AG04450 (cell line): ENCODE results near the gene DNAI1. TPM values are rescaled to one million over a fixed set of nuclear protein-coding genes. Genes with fewer than 3 reads are reported as not detected.

Experiments
- CTCF ChIA-PET: fragments of 300-600, 350-600 bp; formaldehyde crosslinking; extraction: SDS; loops from one replicate; lab custom pipeline; 2022; ENCODE audit warnings: antibody characterized with exemption, inconsistent platforms; lab: Charles Lee
- POLR2A ChIA-PET: fragments of 350-600 bp; formaldehyde crosslinking; extraction: SDS; loops from one replicate; lab custom pipeline; 2021; ENCODE audit warnings: antibody characterized with exemption, inconsistent platforms; lab: Yijun Ruan, JAX
- DNase-seq: peaks from one replicate; pipeline ENCODE4 v3.0.0-alpha.2; 2011; ENCODE audit warnings: low read depth, low spot score
- H3K27ac ChIP-seq: one replicate; pipeline ENCODE4 v1.5.1; 2012; ENCODE audit warnings: low read depth, low read length, control low read depth
- H3K27me3 ChIP-seq: one replicate; pipeline ENCODE4 v1.6.0; 2012; ENCODE audit warnings: low read length; ENCODE audit not compliant: control insufficient read depth, insufficient read depth
- H3K4me3 ChIP-seq: 2 replicates; pipeline ENCODE4 v1.5.1; 2011; ENCODE audit warnings: mild to moderate bottlenecking, low read depth, low read length, control low read depth
- H3K9me3 ChIP-seq: 2 replicates; pipeline ENCODE4 v1.5.1; 2012; ENCODE audit warnings: low read length; ENCODE audit not compliant: control insufficient read depth, insufficient read depth
- polyA plus RNA-seq: library from polyadenylated mRNA; depleted of rRNA; stranded (reverse); fragments of >200 nt; gene quantifications from 2 replicates; pipeline ENCODE4 v1.2.3, GENCODE V29; 2011
- TF ChIP-seq, protein P1 (sequence below): IDR thresholded peaks from 2 replicates; pipeline ENCODE4 v1.5.1; 2011; ENCODE audit warnings: low read depth, low read length, control low read depth, inconsistent platforms

Gene DNAI1
- polyA plus RNA-seq, 1 experiment: not detected

DNA sequence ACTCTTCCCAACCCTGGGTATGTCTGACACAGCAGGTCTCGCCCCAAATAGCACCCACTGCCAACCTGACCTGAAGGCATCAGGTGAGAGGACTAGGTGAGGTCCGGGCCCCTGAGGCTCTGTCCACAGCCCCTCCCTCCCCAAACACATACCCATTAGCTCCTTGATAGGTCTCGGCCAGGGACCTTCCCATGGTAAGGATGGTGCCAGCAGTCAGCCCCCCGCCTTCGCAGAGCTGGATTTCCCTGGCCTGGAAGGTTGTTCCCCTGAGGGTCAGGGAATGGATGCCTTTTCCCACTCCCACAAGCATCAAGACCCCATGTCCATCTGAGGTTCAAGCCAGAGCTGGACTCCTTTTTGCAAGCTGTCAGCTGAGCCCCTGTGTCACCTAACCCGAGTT is 61.5 kb downstream of the DNAI1 start:
- no peak for DNase-seq
- CTCF ChIA-PET: interaction anchor here (1.2 to 1.9 kb wide), 2 partner anchors 20 to 116 kb away, joined by 3 to 8 read pairs; no protein-coding TSS in a partner anchor
- Histone ChIP-seq H3K27ac (no peak overlapping the region), H3K4me3 (no peak overlapping the region), H3K27me3 (peaks cover 32% of the 10 kb centered on the region), H3K9me3 (no peaks in the 10 kb centered on the region)
- TF ChIP-seq, protein P1, sequence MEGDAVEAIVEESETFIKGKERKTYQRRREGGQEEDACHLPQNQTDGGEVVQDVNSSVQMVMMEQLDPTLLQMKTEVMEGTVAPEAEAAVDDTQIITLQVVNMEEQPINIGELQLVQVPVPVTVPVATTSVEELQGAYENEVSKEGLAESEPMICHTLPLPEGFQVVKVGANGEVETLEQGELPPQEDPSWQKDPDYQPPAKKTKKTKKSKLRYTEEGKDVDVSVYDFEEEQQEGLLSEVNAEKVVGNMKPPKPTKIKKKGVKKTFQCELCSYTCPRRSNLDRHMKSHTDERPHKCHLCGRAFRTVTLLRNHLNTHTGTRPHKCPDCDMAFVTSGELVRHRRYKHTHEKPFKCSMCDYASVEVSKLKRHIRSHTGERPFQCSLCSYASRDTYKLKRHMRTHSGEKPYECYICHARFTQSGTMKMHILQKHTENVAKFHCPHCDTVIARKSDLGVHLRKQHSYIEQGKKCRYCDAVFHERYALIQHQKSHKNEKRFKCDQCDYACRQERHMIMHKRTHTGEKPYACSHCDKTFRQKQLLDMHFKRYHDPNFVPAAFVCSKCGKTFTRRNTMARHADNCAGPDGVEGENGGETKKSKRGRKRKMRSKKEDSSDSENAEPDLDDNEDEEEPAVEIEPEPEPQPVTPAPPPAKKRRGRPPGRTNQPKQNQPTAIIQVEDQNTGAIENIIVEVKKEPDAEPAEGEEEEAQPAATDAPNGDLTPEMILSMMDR: no peak
- POLR2A ChIA-PET: no interaction called here

DNA sequence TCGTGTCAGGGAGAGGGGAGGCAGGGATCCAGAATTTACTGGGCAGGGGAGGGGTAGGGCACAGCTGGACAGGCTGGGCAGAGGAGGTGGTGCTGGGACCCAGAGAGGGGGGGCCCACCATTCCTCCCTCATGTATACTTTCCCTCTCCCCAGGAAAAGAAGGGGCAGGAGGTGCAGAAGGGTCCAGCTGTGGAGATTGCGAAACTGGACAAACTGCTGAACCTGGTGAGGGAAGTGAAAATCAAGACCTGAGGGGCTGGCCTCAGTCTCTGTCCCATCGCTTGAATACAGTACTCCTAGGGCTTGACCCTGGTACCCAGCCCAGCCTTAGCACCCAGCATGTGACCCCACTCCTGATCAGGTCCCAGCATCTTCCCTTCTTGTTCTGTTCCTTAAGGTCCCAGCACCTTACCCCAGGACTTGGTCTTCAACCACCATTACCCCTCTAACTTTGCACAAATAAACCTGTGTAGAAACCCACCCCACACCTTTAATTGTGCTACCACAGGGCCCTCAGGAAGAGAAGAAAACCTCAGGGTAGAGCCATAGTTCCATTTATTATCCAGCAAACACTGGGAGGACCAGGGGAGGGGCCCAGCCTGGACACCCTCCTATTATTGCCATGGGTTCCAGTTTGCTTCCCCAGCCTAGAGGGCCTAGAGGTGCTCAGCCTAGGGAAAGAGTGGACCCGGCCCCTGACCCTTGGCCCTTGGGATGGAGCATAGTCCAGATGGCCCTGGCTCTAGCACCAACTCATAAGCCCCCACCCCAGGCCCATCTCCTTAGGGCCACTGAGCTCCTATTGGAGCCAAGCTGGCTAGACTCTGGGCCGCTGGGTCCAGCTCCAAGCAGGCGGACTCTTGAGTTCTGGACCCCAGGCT is 62.1 kb downstream of the DNAI1 start:
- POLR2A ChIA-PET: no interaction called here
- H3K27me3 ChIP-seq: peaks cover 32% of the 10 kb centered on the region
- DNase-seq: no peak

DNA sequence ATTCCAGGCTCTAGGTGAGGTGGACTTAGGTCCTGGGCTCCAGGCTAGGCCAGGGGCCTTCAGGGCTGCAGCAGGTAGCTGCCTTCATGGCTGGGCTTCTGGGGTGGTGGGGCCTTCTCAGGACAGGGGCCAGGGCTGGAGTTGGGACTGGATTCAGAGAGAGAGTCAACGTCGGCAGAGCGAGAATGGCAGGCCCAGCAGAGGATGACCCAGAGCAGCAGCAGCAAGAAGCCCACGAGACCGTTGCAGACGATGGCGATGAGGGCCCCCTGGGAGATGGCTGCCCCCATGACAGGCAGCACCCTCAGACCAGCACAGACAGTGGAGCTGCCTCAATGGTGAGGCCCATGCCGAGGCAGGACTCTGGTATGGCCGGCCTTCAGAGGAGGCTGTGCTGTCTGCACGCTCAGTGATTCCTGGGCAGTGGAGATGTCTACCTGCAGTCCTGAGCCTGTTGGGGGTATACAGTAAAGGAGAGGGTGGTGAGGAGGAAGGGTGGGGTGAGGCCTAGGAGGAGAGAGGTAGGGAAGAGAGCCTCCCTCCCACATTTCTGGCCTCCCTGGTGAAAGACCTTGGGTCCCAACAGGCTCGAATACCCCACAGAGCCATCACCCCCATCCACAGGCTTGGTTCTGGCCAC is 62.9 kb downstream of the DNAI1 start:
- Histone ChIP-seq H3K4me3 (no peak overlapping the region), H3K27me3 (peaks cover 32% of the 10 kb centered on the region), H3K9me3 (no peaks in the 10 kb centered on the region), H3K27ac (no peak overlapping the region)
- POLR2A ChIA-PET: no interaction called here
- DNase-seq: no peak
- CTCF ChIA-PET: no interaction called here
- TF ChIP-seq, protein P1: no peak

More for the DNA sequence above, 62.1 kb downstream of the DNAI1 start:
- CTCF ChIA-PET: interaction anchor here (1.9 kb wide), 1 partner anchor 20 kb away, joined by 8 read pairs; no protein-coding TSS in a partner anchor
- no peak overlapping the region for H3K4me3 ChIP-seq
- TF ChIP-seq, protein P1: no peak
- no peaks in the 10 kb centered on the region for H3K9me3 ChIP-seq
- H3K27ac ChIP-seq: no peak overlapping the region

DNA sequence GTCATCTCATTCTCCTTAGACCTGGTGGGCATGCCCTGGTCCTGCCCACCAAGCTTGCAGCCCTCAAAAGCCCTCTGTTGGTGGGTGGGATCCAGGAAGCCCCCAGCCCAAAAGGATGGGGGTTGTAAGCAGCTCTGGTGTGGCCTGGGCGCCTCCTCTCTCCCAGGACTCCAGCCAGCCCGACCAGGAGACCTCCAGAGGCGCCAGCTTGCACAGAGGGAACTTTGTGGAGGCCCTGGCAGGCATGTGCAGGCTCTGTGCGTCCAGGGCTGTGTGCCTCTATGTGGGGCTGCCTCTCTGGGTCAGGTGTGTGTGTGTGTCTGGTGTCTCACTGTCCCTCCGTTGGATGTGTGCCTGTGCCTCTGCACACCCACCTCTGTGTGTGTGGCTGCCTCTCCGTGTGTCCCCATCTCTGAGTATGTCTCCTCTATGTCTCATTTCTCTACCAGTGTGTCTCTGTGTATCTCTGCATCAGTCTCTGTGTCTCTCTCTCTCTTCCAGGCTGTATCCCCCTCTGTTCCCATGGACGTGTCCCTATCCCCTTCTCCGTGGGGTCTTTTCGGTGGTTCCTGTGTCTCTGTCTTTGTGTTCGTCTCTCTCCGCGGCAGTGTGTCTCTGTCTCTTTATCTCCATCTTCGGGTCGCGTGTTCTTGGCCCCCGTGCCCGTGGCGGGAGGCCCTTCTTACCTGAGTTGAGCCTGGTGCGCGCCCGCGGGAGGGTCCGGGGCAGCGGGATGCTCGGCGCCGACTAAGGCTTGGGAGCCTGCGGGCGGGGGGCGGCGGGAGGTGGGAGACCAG is 63.7 kb downstream of the DNAI1 start:
- H3K27me3 ChIP-seq: peaks cover 30% of the 10 kb centered on the region
- no peaks in the 10 kb centered on the region for H3K9me3 ChIP-seq
- ChIA-PET POLR2A (no interaction called here), CTCF (no interaction called here)
- H3K4me3 ChIP-seq: peak overlapping the region; percentile 25
- H3K27ac ChIP-seq: no peak overlapping the region
- TF ChIP-seq, protein P1: no peak
- no peak for DNase-seq
